ENCODE results near the gene AAK1. TPM values are rescaled to one million over a fixed set of nuclear protein-coding genes. Genes with fewer than 3 reads are reported as not detected.

Gene AAK1
- total RNA-seq, 4 donors from 2014 or later, result 42.5 to 55.9 (median 51.2) TPM

DNA sequence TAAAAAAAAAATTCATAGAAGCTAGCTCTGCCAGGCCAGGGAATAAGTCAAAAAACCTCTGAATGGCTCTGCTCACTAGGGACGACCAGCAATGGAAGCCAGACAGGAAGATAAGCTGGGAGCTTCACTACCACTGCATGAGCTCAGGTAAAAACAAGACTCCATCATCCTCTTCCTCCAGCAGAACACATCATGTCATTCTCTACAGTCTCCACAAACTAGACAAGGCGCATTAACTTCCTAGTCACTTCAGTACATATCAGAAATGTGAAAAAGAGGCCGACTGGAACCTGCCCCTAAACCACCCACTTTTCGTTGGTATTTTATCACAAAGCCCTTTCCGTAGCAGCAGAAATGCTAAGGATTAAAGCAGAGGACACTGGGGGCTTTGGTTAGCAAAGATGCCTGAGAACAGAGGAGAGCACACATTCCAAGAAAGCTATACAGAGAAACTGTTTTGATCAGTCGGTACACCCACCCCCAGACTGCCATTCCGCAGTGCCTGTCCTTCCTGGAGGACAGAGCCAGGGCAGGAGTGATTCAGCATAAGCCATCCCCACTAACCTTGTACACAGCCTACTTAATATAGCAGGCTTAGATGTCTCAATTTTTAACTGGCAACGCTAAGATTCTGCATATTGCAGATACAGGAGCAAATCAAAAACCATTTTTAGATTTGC, 53.4 kb downstream of the AAK1 start:
- TF ChIP-seq, protein P1, sequence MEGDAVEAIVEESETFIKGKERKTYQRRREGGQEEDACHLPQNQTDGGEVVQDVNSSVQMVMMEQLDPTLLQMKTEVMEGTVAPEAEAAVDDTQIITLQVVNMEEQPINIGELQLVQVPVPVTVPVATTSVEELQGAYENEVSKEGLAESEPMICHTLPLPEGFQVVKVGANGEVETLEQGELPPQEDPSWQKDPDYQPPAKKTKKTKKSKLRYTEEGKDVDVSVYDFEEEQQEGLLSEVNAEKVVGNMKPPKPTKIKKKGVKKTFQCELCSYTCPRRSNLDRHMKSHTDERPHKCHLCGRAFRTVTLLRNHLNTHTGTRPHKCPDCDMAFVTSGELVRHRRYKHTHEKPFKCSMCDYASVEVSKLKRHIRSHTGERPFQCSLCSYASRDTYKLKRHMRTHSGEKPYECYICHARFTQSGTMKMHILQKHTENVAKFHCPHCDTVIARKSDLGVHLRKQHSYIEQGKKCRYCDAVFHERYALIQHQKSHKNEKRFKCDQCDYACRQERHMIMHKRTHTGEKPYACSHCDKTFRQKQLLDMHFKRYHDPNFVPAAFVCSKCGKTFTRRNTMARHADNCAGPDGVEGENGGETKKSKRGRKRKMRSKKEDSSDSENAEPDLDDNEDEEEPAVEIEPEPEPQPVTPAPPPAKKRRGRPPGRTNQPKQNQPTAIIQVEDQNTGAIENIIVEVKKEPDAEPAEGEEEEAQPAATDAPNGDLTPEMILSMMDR (IDR thresholded peaks at IDR 0.05; ENCODE audit: low read depth), result no peak

DNA sequence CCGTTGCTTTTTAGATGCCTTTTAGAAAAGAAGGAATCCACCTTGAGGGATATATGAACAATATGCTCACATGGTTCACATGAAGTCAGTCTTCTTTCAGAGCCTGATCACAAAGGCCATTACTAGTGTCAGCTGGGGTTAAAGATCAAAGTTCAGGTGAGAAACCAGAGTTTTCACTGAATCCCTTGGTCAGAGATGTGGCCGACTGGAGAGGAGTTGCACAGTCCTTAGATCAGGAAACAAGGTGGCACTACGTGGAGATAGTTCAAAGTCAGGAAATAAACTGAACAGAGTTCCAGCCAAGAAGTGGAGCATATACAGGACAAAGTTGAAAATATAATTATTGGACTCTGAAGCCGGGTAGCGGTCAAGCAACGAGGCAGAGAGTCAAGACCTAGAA, 54.6 kb downstream of the AAK1 start:
- TF ChIP-seq, protein P1 (IDR thresholded peaks at IDR 0.05; ENCODE audit: low read depth), result no peak

DNA sequence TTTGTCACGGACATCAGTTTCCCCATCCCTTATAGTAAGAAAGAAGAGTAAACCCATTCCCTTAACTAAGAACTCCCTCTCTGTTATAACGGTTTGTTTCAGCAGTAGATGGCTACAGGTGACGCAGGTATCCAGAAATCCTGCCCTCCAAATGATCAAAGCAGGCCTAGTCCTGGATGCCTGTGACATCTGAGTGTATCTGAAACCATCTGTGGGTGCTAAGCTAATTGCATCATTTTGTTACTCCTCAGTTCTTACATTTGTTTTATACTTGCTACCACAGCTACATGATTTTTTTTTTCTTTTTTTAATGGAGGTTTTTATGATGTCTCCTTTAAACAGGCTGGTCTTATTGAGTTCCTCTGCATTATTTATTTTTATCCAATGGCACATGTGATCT, 55.1 kb downstream of the AAK1 start:
- TF ChIP-seq, protein P1 (IDR thresholded peaks at IDR 0.05; ENCODE audit: low read depth), result no peak

GRCh38 chr2:69585855-69586555, 57.5 kb downstream of the AAK1 start:
- TF ChIP-seq, protein P1 (IDR thresholded peaks at IDR 0.05; ENCODE audit: low read depth), result no peak

- TF ChIP-seq, protein P1 (IDR thresholded peaks at IDR 0.05; ENCODE audit: low read depth), result no peak
Observed at GRCh38 chr2:69584127-69584889, 59.2 kb downstream of the AAK1 start.

DNA sequence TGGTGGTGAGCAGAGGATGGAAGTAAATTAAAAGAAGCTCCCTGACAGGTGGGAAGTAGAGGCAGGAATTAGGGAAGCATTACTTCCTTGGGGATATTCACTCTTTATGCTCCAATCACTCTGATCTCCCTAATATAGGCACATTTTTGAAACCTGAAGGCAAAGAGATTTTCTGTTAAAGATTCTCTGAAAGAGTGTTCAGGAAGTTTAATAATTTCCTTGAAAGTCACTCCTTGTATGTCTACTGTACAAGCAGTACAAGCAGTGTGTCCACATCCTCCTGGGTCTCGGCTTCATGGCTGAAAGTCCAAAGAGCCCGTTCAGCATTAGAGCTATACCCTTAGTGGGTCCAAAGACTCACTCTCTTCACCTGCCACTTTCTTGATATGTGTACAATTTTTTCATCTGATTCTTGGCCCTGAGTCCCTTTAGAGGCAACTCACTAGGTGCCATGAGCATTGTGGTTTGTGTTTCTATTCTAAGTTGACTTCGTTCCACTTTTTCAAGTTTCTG, 60.2 kb downstream of the AAK1 start:
- TF ChIP-seq, protein P1 (IDR thresholded peaks at IDR 0.05; ENCODE audit: low read depth), result no peak

Data from subcutaneous adipose tissue (tissue), 4 donors.